Left lung (tissue), 10 donors: ENCODE results near the gene HSPA12A. TPM values are rescaled to one million over a fixed set of nuclear protein-coding genes. Genes with fewer than 3 reads are reported as not detected.
A peak's percentile ranks its signal among the peaks of the same experiment; 100 is the strongest.

Source experiments
- ATAC-seq: fragments of 200-7000 bp; cut with Tn5 transposase; one replicate; pipeline ENCODE4 v1.9.1; 2020; ENCODE audit warnings: moderate library complexity
- DNase-seq, 4 donors: peaks; one replicate each; pipeline ENCODE4 v3.0.0-alpha.2; 2013 to 2020
- H3K27ac ChIP-seq, 2 donors: fragments of 200-600 bp; sonication (generic) in 1 of 2; one replicate each; pipeline versions ENCODE4 v1.5.0 to v1.8.0; 2020 to 2021
- H3K27me3 ChIP-seq, 2 donors: fragments of 200-600 bp; sonication (generic) in 1 of 2; one replicate each; pipeline versions ENCODE4 v1.5.0 to v1.8.0; 2020 to 2021
- H3K36me3 ChIP-seq, 2 donors: fragments of 200-600 bp; sonication (generic) in 1 of 2; one replicate each; pipeline versions ENCODE4 v1.5.0 to v1.8.0; 2020 to 2021
- H3K4me1 ChIP-seq, 2 donors: fragments of 200-600 bp; one replicate each; pipeline ENCODE4 v1.8.0; 2021
- H3K4me3 ChIP-seq, 2 donors: fragments of 200-600 bp; sonication (generic) in 1 of 2; one replicate each; pipeline versions ENCODE4 v1.5.0 to v1.8.0; 2020 to 2021; ENCODE audit warnings: mild to moderate bottlenecking in 1 of 2
- H3K9me3 ChIP-seq, 2 donors: fragments of 200-600 bp; sonication (generic) in 1 of 2; one replicate each; pipeline versions ENCODE4 v1.5.0 to v1.8.0; 2020 to 2021
- intact Hi-C, 2 donors: fragments of 100-400 bp; cut with DNase I; formaldehyde crosslinking; loops; one replicate each; pipeline versions ENCODE4 v1.11.2 to v1.14.2; 2022
- polyA plus RNA-seq, 6 donors: library from polyadenylated mRNA; unstranded; fragments of 120-200 nt; gene quantifications; one replicate each; pipeline ENCODE4 v1.2.1, GENCODE V29; 2013; ENCODE audit not compliant: insufficient read length in 6 of 6
- total RNA-seq, 2 donors: library from RNA; stranded (reverse); fragmentation: NEBNext Ultra II Directional; extraction: Animal tissue kit (Norgen Biotek cat#: 25700); gene quantifications; one replicate each; pipeline ENCODE4 v1.2.1, GENCODE V29; 2021
- TF ChIP-seq, protein P1 (sequence below), 2 donors: fragments of 200-600 bp; sonication (generic) in 1 of 2; IDR thresholded peaks; one replicate each; pipeline versions ENCODE4 v1.5.0 to v1.8.0; 2021; ENCODE audit warnings: antibody characterized with exemption in 2 of 2
- donor health status: DM: no; HTN: yes; CAD: no.
- donor health status: DM: no; HTN: no; CAD: no.

HSPA12A gene
- total and polyA plus RNA-seq, 8 donors, result 9.1 to 13.5 (median 12.0) TPM

DNA sequence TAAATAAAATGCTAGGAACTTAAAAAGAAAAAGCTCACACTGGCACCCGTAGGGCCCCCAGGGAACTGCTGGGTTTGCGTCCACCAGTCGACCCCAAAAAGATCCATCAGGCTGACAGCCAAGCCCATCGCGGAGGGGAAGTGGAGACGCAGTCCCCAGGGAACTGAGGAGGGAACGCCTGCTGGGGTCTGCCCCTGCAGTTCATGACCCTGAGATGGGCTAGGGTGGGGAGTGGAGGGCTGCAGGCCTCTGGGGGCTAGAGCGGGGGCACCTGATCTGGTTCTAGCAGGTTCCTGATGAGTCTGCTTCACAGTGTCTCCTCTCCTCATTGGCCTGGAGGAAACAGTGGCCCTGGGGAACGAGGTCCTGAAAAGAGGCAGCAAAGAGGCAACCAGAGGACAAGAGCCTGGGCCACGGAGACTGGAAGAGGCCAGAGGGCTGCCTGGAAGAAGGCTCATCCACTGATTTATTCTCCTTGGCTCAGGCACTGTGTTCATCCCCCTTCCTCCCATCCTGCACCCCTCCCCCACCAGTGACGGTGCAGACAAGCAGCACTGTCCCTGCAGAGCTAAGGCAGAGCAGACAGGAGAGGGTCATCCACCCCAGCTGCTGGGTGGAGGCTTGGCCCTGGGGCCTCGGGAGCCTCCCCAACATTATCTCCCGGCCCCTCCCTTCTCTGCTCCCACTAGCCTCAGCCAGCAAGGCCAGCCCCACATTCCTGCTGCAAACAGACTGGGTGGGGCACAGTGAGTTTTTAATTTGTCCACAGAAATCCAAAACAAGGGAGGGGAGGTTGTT is 24.7 kb upstream of the HSPA12A start:
- intact Hi-C loops, result no loop called here
- no peaks in the 10 kb centered on the region for H3K4me1 ChIP-seq

GRCh38 chr10:116766241-116766827 is 24.0 kb upstream of the HSPA12A start:
- DNase-seq, result no peak
- no peak overlapping the region for H3K4me3 ChIP-seq
- TF ChIP-seq, protein P1, sequence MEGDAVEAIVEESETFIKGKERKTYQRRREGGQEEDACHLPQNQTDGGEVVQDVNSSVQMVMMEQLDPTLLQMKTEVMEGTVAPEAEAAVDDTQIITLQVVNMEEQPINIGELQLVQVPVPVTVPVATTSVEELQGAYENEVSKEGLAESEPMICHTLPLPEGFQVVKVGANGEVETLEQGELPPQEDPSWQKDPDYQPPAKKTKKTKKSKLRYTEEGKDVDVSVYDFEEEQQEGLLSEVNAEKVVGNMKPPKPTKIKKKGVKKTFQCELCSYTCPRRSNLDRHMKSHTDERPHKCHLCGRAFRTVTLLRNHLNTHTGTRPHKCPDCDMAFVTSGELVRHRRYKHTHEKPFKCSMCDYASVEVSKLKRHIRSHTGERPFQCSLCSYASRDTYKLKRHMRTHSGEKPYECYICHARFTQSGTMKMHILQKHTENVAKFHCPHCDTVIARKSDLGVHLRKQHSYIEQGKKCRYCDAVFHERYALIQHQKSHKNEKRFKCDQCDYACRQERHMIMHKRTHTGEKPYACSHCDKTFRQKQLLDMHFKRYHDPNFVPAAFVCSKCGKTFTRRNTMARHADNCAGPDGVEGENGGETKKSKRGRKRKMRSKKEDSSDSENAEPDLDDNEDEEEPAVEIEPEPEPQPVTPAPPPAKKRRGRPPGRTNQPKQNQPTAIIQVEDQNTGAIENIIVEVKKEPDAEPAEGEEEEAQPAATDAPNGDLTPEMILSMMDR (IDR thresholded peaks at IDR 0.05), result no peak
- no peaks in the 10 kb centered on the region for H3K36me3 ChIP-seq
- ATAC-seq, result no peak
- H3K27me3 ChIP-seq, result peaks cover 0 to 17% of the 10 kb centered on the region in 2 donors
- H3K27ac ChIP-seq, result no peak overlapping the region
- intact Hi-C loops, result no loop called here
- no peaks in the 10 kb centered on the region for H3K9me3 ChIP-seq
- no peaks in the 10 kb centered on the region for H3K4me1 ChIP-seq

More for the DNA sequence above, 24.7 kb upstream of the HSPA12A start:
- Histone ChIP-seq H3K9me3 (no peaks in the 10 kb centered on the region), H3K4me3 (no peak overlapping the region), H3K36me3 (no peaks in the 10 kb centered on the region), H3K27me3 (peaks cover 0 to 17% of the 10 kb centered on the region in 2 donors), H3K27ac (no peak overlapping the region)
- DNase-seq (no peak), ATAC-seq (peak; percentile 38)
- TF ChIP-seq, protein P1 (IDR thresholded peaks at IDR 0.05), result no peak

GRCh38 chr10:116765648-116766081 is 23.3 kb upstream of the HSPA12A start:
- DNase-seq, result no peak
- TF ChIP-seq, protein P1 (IDR thresholded peaks at IDR 0.05), result peak in 1 of 2 donors; percentile 26
- H3K4me3 ChIP-seq, result no peak overlapping the region
- H3K4me1 ChIP-seq, result no peaks in the 10 kb centered on the region
- intact Hi-C loops, result no loop called here
- H3K27me3 ChIP-seq, result peaks cover 0 to 17% of the 10 kb centered on the region in 2 donors
- no peaks in the 10 kb centered on the region for H3K9me3 ChIP-seq
- H3K27ac ChIP-seq, result no peak overlapping the region
- ATAC-seq, result peak; percentile 42
- H3K36me3 ChIP-seq, result no peaks in the 10 kb centered on the region

GRCh38 chr10:116764979-116765378 is 22.6 kb upstream of the HSPA12A start:
- Histone ChIP-seq H3K27me3 (peaks cover 0 to 17% of the 10 kb centered on the region in 2 donors), H3K36me3 (no peaks in the 10 kb centered on the region), H3K27ac (no peak overlapping the region), H3K4me3 (no peak overlapping the region), H3K9me3 (no peaks in the 10 kb centered on the region), H3K4me1 (no peaks in the 10 kb centered on the region)
- TF ChIP-seq, protein P1 (IDR thresholded peaks at IDR 0.05), result no peak
- DNase-seq, result no peak
- intact Hi-C loops, result no loop called here
- ATAC-seq, result no peak

- no peak overlapping the region for H3K27ac ChIP-seq
- H3K27me3 ChIP-seq, result peaks cover 0 to 17% of the 10 kb centered on the region in 2 donors
- no peaks in the 10 kb centered on the region for H3K36me3 ChIP-seq
- H3K4me3 ChIP-seq, result no peak overlapping the region
- TF ChIP-seq, protein P1 (IDR thresholded peaks at IDR 0.05), result no peak
- intact Hi-C loops, result no loop called here
- H3K4me1 ChIP-seq, result no peaks in the 10 kb centered on the region
- H3K9me3 ChIP-seq, result no peaks in the 10 kb centered on the region
- no peak for DNase-seq
- no peak for ATAC-seq
Measured at GRCh38 chr10:116763440-116763839, 21.1 kb upstream of the HSPA12A start.
